ENCODE data around the gene FMO3.

FMO3 gene

DNA sequence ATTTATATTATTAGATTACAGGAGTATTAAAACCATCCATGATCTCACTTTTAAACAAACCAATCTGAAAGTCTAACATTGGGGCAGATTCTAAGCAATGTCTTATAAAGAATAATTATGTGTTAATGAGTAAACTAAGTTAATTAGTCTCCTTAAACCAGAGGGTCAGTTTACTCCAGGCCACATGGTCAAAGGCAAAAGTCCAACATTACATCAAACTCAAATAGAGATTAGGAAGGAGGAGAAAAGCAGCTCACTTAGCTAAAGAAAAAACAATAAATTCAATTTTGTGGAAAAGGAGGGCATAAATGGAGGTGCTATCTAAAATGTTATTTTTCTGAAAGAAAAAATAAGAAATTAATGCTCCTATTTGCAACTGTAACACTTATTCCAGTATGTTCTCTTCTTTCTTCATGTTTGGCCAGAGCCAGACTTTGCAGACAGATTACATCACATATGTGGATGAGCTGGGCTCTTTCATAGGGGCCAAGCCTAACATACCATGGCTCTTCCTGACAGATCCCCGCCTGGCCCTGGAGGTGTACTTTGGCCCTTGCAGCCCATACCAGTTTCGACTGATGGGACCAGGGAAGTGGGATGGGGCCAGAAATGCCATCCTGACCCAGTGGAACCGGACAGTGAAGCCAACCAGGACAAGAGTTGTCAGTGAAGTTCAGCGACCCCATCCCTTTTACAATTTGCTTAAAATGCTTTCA is 70.1 kb downstream of the FMO3 start:
- DNase-seq: no peak

DNA sequence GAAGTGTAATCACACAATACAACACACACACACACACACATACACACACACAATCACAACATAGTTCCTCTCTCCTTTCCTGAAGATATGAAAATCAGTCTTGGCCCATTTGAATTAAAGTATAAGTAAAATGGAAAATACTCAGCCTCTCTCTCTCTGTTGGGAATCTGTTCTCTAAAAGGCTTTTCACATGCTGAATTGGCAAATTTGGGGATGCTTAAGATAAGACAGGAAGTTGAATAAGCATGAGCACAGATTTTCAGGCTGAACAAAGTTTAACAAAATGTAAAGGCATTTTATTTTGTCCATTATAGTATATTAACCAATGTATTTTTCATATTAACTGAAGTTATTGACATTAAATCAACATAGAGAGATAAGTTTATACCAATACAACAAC is 70.7 kb downstream of the FMO3 start:
- DNase-seq: no peak

DNA sequence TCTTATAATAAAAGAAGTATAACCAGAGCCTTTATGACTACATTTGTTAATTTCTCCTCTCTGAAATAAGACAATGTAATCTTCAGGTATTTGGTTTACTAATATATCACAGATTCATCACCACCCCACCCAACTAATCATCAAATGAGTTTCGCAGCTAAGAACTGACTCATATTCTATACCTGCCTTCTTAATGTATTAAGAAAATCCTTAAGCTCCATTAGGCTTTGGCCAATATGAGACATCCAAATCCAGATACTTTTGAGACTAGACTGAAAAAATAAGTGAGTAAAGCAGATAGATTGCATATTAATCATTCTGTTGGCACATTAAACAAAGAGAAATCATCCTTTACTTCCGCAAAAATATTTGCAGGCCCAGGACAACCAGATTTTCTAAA is 75.7 kb downstream of the FMO3 start:
- DNase-seq: no peak

Measured in NCI-H345 (cell line).